ENCODE data around the gene CD79B.
A peak's percentile ranks its signal among the peaks of the same experiment; 100 is the strongest.
"Not testable (repeated sequence)": the region's sequence is repeated elsewhere in the genome, so short reads cannot be mapped to it uniquely, and the experiment has no call there.

The CD79B gene

DNA sequence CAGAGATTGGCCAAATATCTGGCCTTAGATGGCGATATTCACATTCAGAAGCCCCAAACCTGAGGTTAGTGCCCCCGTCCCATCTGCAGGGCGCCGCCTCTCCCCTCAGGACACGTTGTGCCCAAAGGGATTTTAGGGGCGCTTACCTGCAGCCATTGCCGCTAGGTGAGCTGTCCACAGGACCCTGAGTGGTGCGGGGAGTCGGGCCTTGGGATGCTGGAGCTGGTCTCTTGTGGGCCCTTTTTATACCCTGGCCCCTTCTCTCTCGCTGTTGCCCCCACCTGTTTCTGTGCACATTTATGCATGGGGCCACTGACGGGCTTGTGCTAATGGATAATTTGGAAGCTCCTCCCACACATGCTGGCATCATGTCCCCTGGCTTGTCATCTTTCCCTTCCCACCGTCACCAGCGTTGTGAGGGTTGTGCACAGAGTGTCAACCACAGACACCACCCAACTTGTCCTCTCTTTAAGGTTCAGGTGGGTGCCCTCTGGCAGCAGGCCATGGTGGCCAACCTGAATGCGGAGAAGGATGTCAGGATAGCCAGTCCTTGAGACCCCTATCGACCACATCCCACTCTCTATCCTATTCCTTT is 21.0 kb downstream of the CD79B start, which contains the start of gene CSHL1:
CSHL1 (minus strand) TSS at position 218 of the 595 bp plus-strand sequence; CDS start at position 156, 62 bp downstream.
- DNase-seq (ENCODE audit: low read depth in 2 of 2), result no peak

DNA sequence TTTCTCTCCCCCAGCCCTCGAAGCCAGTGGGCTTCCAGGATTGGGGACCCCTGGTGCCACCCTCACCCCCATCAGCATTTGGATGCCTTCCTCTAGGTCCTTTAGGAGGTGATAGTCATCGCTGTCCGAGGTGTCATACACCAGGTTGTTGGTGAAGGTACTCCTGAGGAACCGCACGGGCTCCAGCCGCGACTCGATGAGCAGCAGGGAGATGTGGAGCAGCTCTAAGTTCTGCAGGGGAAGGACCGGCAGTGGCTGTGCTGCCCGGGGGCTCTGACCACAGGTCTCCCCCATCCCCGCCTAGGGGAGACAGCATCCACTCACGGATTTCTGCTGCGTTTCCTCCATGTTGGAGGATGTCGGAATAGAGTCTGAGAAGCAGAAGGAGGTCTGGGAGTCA is 22.0 kb downstream of the CD79B start:
- no peak for DNase-seq (ENCODE audit: low read depth in 2 of 2)

- DNase-seq (ENCODE audit: low read depth in 2 of 2), result not testable (repeated sequence)
Measured at GRCh38 chr17:63909586-63909985, 22.5 kb downstream of the CD79B start.

- DNase-seq (ENCODE audit: low read depth in 2 of 2), result not testable (repeated sequence)
Measured at GRCh38 chr17:63907161-63907778, 24.9 kb downstream of the CD79B start.

- DNase-seq (ENCODE audit: low read depth in 2 of 2), result not testable (repeated sequence)
Measured at GRCh38 chr17:63904796-63905195, 27.3 kb downstream of the CD79B start.

- DNase-seq (ENCODE audit: low read depth in 2 of 2), result not testable (repeated sequence)
Measured at GRCh38 chr17:63903787-63904201, 28.3 kb downstream of the CD79B start.

DNA sequence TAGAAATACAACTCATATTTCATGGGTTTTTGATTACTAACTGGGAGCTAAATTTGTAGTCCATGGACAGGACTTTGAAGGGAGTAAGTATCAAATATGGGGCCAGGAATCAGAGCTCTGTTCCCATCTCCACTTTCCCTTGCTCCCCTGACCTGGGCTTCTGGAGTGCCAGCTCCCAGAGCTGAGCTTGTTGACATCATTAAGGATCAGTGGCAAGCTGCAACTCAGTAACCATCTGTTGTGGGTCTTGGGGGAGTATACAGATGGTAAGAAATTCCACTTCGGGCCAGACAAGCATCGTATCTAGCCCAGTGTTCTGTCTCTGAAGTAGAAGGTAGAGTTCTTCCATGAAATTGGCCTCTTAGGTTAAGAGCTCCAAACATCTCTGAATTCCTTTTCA is 30.2 kb downstream of the CD79B start:
- not testable (repeated sequence) for DNase-seq (ENCODE audit: low read depth in 2 of 2)

- DNase-seq (ENCODE audit: low read depth in 2 of 2), result not testable (repeated sequence)
Measured at GRCh38 chr17:63898899-63899798, 33.0 kb downstream of the CD79B start.

- DNase-seq (ENCODE audit: low read depth in 2 of 2), result not testable (repeated sequence)
Measured at GRCh38 chr17:63896524-63897354, 35.4 kb downstream of the CD79B start, which contains the start of gene CSH1. CSH1 (minus strand) TSS chr17:63896574; CDS start chr17:63896511, 63 bp downstream.

- DNase-seq (ENCODE audit: low read depth in 2 of 2), result not testable (repeated sequence)
Measured at GRCh38 chr17:63894821-63895220, 37.3 kb downstream of the CD79B start.

DNA sequence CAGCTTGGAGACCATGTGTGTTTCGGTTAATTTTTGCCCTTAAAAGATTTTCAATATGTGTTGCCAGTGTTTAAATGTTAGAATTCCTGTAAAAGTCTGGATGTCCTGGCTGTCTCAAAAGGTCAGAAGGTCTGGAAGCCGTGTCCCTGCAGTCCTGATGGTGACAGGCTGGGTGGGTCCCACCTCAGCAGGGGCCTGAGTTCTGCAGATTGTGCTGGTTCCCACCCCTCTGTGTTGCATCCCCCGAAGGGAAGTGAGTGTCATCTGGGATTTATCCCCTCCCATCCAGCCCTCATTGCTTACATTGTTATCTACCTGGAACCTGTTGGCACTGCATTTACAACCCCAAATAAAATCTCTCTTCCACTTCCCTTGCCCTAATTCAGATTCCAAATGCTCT is 38.1 kb downstream of the CD79B start:
- not testable (repeated sequence) for DNase-seq (ENCODE audit: low read depth in 2 of 2)

- not testable (repeated sequence) for DNase-seq (ENCODE audit: low read depth in 2 of 2)
Measured at GRCh38 chr17:63892316-63893037, 39.7 kb downstream of the CD79B start.

DNA sequence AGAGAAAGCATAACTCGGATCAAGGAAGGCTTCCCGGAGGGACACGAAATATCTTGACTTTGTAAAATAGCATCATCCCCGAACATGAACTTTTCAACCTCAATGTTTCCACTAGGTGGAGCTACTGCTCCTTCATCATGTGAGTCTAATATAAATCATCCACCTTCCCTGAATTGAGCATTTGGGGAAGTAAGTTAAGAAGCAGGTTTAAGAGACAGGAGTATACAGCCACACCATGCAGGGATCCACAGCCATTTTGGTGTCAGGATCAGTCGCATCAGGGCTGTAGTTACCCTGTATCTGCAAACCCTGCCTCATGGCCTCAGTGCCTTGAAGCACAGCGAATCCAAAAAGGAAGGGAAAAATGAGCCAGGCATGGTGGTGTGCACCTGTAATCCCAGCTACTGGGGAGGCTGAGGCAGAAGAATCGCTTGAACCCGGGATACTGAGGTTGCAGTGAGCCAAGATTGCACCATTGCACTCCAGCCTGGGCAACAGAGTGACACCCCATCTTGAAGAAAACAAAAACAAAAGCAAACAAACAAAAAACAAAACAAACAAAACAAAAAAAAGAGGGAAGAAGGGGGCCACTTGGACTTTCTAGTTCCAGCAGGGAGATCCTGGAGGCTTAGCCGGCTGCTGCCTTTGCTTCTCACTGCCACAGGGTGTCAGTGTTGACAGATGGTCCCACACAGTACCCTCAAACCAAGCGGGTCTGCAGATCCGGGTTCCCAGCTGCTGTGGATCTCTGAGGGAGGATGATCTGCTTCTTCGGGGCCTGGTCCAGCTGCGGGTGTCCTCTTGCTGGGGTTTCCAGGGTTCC is 42.9 kb downstream of the CD79B start:
- not testable (repeated sequence) for DNase-seq (ENCODE audit: low read depth in 2 of 2)

- DNase-seq (ENCODE audit: low read depth in 2 of 2), result not testable (repeated sequence)
Measured at GRCh38 chr17:63885119-63885518, 47.0 kb downstream of the CD79B start.

DNA sequence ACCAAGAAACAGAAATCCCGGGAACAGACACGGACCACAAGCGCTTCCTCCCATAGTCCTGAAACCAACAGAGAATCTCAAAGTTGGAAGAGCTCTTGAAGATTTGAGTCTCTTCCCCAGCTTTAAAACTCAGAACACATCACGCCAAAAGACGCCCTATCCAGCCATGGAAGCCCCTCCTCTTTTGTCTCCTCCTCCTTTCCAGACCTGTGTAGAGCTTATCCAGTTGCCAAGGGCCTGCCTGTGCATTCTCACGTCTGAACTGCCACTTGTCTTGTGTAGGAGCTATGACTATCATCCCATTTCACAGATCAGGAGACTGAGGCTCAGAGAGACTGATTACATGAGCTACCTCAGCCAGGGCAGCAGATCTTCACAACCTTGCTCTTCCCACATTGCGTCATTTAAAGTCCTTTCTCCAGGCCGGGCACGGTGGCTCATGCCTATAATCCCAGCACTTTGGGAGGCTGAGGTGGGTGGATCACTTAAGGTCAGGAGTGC is 49.5 kb downstream of the CD79B start:
- not testable (repeated sequence) for DNase-seq (ENCODE audit: low read depth in 2 of 2)

GRCh38 chr17:63881935-63882601 is 50.1 kb downstream of the CD79B start, which contains the start of gene GH2:
GH2 (minus strand) TSS chr17:63881944; CDS start chr17:63881801, 143 bp downstream.
- DNase-seq (ENCODE audit: low read depth in 2 of 2), result peak; percentile 10 to 20

DNA sequence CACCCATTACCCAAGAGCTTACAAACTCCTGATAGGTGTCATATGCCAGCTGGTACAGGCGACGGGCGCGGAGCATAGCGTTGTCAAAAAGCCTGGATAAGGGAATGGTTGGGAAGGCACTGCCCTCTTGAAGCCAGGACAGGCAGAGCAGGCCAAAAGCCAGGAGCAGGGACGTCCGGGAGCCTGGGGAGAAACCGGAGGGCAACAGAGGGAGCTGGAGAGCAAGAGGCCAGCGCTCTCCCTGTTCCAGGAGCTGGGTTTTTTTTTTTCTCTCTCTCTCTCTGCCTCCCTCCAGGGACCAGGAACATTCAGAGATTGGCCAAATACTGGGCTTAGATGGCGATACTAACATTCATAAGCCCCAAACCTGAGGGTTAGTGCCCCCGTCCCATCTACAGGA is 50.8 kb downstream of the CD79B start:
- not testable (repeated sequence) for DNase-seq (ENCODE audit: low read depth in 2 of 2)

DNA sequence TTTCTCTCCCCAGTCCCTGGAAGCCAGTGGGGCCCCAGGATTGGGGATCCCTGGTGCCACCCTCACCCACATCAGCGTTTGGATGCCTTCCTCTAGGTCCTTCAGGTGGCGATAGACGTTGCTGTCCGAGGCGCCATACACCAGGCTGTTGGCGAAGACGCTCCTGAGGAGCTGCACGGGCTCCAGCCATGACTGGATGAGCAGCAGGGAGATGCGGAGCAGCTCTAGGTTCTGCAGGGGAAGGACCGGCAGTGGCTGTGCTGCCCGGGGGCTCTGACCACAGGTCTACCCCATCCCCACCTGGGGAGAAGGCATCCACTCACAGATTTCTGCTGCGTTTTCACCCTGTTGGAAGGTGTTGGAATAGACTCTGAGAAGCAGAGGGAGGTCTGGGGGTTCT is 51.4 kb downstream of the CD79B start:
- DNase-seq (ENCODE audit: low read depth in 2 of 2), result no peak

All from activated CD8-positive, alpha-beta memory T cell treated with anti-CD3 and anti-CD28 coated beads for 4 hours (primary cell).